ENCODE measurements around the gene NOVA1.

Gene NOVA1

GRCh38 chr14:26593357-26593756 is 4.5 kb downstream of the NOVA1 start:
- DNase-seq (ENCODE audit: low read depth in 2 of 2), result no peak

DNA sequence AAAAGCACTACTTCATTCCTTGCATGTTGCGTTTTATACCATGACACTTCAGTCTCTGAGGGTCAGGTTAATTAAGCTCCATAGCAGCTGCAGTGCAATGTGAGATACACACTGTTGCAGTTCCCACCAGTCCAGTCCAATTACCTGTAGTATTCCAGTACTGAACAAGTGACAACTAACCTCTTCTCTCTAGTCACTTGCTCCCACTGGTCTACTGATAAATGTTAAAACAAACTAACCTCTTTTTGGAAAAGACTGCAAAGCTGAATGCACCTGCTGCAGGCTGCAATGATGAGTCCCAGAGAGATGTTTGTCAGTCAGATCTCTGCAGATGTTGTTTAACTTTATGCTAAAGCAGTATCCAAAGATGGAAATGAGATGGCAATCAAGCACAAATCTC is 7.9 kb downstream of the NOVA1 start:
- no peak for DNase-seq (ENCODE audit: low read depth in 2 of 2)

GRCh38 chr14:26577711-26578110 is 20.1 kb downstream of the NOVA1 start:
- DNase-seq (ENCODE audit: low read depth in 2 of 2), result no peak

GRCh38 chr14:26554069-26554772 is 43.6 kb downstream of the NOVA1 start:
- DNase-seq (ENCODE audit: low read depth in 2 of 2), result no peak

DNA sequence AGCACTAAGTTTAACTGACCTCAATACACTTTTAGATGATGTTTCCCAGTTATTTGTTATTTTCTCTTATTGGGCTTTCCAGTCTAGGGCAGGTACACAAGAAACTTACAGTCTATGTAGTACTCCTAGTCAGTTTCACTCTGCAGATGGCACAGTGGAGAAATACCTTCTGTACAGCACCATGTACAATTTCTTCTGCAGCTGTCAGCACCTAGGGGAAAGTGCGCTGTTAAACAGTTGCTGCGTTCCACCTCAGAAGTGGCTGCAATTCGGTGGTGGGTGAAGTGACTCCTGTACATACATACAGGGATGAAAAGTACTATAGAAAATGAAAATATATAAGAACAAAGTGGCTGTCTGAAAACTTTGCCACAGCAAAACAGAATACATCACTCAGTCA is 48.3 kb downstream of the NOVA1 start:
- DNase-seq (ENCODE audit: low read depth in 2 of 2), result no peak

DNA sequence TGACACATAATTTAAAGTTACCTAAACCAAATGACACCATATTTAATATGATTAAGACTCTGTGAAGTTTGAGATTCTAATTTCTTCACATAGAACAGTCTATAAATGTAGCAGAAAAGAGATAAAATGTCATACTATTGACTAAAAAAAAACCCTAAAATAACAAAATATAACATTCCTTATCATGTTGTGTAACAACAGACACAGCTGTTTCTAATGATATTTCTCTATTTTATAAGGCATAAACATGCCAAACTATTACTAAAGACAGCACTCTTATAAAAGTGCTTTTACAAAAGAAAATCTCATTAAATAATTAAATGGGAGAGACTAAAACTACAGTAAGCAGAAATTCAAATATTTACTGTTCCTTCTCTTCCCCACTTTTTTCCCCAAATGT is 49.4 kb downstream of the NOVA1 start:
- DNase-seq (ENCODE audit: low read depth in 2 of 2), result no peak

- no peak for DNase-seq (ENCODE audit: low read depth in 2 of 2)
Measured at GRCh38 chr14:26538176-26538575, 59.7 kb downstream of the NOVA1 start.

- no peak for DNase-seq (ENCODE audit: low read depth in 2 of 2)
Measured at GRCh38 chr14:26531894-26532293, 65.9 kb downstream of the NOVA1 start.

GRCh38 chr14:26528415-26529182 is 69.2 kb downstream of the NOVA1 start:
- DNase-seq (ENCODE audit: low read depth in 2 of 2), result no peak

DNA sequence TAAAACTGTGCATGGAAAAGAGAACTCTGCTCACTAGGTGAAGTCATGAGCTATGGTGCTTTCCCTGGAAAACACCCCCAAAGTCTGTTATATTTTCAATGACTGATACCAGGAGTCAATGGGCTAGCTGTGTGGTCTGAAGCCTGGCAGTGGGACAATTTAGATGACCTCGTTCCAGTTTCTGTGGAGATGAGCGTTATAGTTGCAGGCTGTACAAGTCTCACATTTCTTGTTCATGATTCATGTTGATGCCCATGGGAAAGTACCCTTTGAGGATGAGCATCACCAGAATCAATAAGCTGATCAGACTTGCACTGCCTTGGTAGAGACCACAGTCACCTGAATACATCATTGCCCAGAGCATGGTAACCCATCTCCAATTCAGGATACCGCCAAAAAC is 70.7 kb downstream of the NOVA1 start:
- no peak for DNase-seq (ENCODE audit: low read depth in 2 of 2)

DNA sequence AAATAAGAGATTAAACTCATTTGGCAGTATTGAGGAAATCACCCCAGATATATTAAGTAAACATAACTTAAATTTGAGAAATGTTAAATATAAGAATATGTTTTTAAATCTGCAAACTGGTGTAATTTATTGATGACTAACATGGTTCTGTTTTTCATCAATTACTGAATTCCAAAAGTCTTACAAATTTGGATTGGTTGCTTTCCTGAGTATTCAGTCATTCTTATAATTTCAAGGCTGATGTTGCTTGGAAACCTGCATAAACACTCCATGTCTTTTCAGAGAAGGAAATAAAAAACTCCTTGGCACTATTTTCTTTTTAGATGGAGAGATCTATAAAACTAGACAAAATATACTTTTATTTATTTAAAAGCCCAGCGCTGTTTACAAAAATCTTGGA is 71.7 kb downstream of the NOVA1 start:
- no peak for DNase-seq (ENCODE audit: low read depth in 2 of 2)

GRCh38 chr14:26525085-26525484 is 72.7 kb downstream of the NOVA1 start:
- DNase-seq (ENCODE audit: low read depth in 2 of 2), result no peak

DNA sequence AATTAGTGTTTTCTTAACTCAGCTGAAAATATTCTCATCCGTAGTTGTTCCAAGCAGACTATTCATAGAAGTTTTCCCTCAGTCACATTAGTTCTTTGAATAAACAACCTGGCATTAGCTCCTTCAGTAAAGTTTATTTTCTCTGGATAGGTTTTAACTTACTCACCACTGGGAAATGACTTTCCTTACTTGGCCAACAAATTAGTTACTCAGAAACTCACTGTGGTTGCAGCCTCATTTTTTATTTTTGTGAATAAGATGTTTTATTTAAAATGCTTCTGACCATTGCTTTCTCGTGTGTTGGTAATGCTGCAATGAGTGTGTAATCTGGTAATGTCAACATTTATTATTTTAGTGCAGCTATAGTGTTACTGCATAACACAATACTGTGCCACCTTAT is 74.9 kb downstream of the NOVA1 start:
- DNase-seq (ENCODE audit: low read depth in 2 of 2), result no peak

DNA sequence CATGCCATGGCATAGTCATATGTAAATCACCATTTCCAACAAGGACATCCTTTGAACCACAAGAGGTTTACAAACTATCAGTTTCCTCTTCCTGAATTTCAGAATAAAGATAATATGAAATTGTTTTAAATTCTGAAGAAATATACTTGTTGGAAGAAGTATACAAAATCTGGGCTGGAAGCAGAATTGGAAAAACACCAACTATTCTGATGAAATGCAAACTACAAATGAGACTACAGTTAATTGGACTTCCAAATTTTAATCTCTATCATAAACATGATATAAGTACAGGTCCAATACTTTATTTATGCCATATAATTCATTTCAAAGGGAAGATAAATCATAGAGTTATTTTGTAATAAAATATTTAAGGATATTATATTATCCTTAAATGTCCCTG is 80.1 kb downstream of the NOVA1 start:
- DNase-seq (ENCODE audit: low read depth in 2 of 2), result no peak

DNA sequence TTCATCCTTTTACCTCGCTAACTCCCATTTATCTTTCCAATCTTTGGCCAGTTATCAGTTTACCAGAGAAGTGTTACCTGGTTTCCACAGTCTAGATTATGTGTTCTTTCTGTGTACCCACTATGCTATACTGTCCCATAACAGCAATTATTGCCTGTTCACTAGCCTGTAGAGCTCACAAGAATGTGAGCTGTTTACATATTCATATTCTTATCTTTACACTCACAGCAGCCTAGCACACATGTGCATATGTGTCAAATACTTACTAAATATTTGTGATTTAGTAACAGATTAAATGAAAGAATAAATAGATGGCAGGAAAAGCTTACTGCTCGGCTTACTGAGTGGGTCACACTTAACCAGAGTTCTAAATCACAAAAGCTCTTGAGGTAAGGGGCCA is 97.8 kb downstream of the NOVA1 start:
- no peak for DNase-seq (ENCODE audit: low read depth in 2 of 2)

GRCh38 chr14:26499546-26499945 is 98.3 kb downstream of the NOVA1 start:
- DNase-seq (ENCODE audit: low read depth in 2 of 2), result no peak

DNA sequence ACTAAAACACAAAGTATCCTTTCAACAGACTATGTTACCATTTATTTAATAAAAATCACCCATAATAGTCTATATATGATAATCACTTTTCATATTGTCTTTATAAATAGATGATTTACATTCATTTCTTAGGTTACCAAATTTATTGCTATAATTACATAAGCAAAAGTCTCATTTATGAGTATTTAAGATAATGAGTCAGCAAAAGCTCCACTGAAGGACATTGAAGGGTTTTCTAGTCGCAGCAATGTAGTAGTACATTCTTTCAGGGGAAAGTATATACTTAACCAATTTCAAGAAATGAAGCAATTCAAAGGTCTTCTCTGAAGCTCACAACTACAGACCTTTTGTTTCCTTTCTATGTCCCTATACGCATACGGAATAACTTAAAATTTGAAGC is 110.9 kb downstream of the NOVA1 start:
- DNase-seq (ENCODE audit: low read depth in 2 of 2), result no peak

DNA sequence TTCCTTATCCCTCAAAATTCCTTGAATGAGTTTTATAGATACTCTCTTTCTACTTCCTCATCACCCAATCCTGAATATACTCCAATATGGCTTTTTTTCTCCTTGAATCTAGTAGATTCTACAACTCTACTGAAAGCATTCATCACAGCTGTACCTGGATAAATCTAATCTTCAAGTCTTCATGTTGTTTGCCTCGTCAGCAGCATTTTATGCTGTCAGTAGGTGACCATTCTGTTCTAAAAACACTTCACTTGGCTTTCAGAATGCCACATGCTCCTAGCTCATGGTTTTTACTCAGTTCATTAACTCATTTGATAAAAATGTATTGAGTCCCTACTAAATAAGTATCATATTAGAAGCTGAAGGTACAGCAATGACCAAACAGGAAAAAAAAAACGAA is 113.3 kb downstream of the NOVA1 start:
- no peak for DNase-seq (ENCODE audit: low read depth in 2 of 2)

DNA sequence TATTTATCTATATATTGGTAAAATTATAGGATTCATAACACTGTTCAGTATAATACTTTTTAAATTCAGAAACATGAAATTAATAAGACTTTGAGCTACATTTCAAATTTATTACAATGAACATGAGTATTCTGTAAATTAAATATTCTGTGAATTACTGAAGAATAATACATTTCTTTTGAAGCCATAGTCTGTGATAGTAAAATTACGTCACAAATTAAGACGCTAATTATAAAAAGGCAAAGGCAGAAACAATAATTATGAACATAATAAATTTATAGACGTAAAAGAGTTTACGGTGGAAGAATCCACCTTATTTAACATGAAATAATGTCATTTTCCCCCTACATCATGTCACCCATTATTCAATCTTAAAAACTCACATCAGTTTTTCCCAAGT is 118.9 kb downstream of the NOVA1 start:
- no peak for DNase-seq (ENCODE audit: low read depth in 2 of 2)

DNA sequence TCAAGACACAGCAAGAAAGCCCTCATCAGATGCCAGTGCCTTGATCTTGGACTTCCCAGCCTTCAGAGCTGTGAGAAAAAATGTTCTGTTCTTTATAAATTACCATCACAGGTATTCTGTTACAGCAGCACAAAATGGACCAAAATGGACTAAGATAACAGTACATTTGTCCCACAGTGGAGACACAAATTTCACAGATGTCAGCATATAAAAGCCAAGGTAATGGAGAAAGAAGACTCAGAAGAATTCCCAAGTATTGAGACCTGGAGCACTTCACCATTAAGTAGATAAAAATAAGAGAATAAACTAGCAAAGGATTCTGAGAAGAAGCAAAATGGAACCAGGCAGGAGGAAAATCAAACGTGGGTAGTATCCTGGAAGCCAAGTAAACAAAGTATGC is 131.0 kb downstream of the NOVA1 start:
- no peak for DNase-seq (ENCODE audit: low read depth in 2 of 2)

DNA sequence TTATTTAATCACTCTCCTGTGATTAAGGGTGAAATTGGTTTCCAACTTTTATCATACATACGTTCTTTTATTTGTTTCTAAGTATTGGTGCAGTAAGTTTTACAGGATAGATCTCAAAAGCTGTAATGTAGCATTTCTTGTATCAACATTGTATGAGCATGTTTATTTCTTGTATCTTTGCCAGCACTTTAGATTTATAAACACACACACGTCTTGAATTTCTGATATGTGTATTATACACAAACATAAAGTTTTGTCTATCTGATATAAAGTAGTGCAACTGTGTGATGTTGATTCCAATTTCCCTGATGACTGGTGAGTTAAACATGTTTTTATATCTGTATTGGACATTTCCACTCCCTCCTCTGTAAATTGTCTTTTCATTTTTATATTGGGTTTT is 134.7 kb downstream of the NOVA1 start:
- no peak for DNase-seq (ENCODE audit: low read depth in 2 of 2)

GRCh38 chr14:26454105-26454504 is 143.7 kb downstream of the NOVA1 start:
- no peak for DNase-seq (ENCODE audit: low read depth in 2 of 2)

GRCh38 chr14:26448181-26448855 is 149.5 kb downstream of the NOVA1 start:
- no peak for DNase-seq (ENCODE audit: low read depth in 2 of 2)

Measured in stimulated activated CD8-positive, alpha-beta memory T cell treated with anti-CD3 and anti-CD28 coated beads, Interleukin-7, amount 100 ng/mL, for 1 hour (primary cell).